B cell (primary cell): ENCODE data around the gene CDC73. TPM values are rescaled to one million over a fixed set of nuclear protein-coding genes. Genes with fewer than 3 reads are reported as not detected.

Experiments
- ATAC-seq: fragments of 200-7000 bp; cut with Tn5 transposase; one replicate; pipeline ENCODE4 v1.10.0; 2021; ENCODE audit warnings: low read depth, mild to moderate bottlenecking, moderate number of reproducible peaks, moderate library complexity
- CTCF ChIA-PET: fragments of 350-600 bp; sonication (Branson Sonifier 250); formaldehyde crosslinking; loops from one replicate; lab custom pipeline; 2021; ENCODE audit warnings: antibody characterized with exemption, inconsistent platforms; lab: Charles Lee
- POLR2A ChIA-PET: fragments of 350-600 bp; sonication (Branson Sonifier 250); formaldehyde crosslinking; loops from one replicate; lab custom pipeline; 2021; ENCODE audit warnings: antibody characterized with exemption; lab: Charles Lee
- DNase-seq: peaks from one replicate; pipeline ENCODE4 v3.0.0; 2013
- H2AFZ ChIP-seq: 2 replicates; pipeline ENCODE4 v1.6.1; 2012; ENCODE audit warnings: mild to moderate bottlenecking, low read depth, low read length; ENCODE audit not compliant: insufficient read depth, poor library complexity, severe bottlenecking
- H3K27ac ChIP-seq, 2 donors: 1 replicate in 1 of 2; 2 replicates in 1 of 2; pipeline ENCODE4 v1.5.1; 2012 to 2013; ENCODE audit warnings: low read length in 2 of 2, mild to moderate bottlenecking in 2 of 2, moderate library complexity in 1 of 2
- H3K27me3 ChIP-seq, 4 experiments: fragments of 200-600 bp in 1 of 4; sonication (generic) in 1 of 4; replicated peaks in 1 of 4; 1 replicate in 2 of 4; 2 replicates in 2 of 4; pipeline versions ENCODE4 v1.6.1 to v1.7.0; 2013 to 2016; ENCODE audit warnings: low read length in 3 of 4, mild to moderate bottlenecking in 2 of 4, mixed read lengths in 1 of 4, moderate library complexity in 1 of 4; ENCODE audit not compliant: insufficient read depth in 4 of 4, control insufficient read depth in 3 of 4; ENCODE audit errors: control extremely low read depth in 1 of 4
- H3K36me3 ChIP-seq, 2 experiments: replicated peaks in 1 of 2; 1 replicate in 1 of 2; 2 replicates in 1 of 2; pipeline versions ENCODE4 v1.6.1 to v1.7.1; 2013; ENCODE audit warnings: low read length in 1 of 2; ENCODE audit not compliant: insufficient read depth in 2 of 2, control insufficient read depth in 1 of 2; ENCODE audit errors: control extremely low read depth in 1 of 2, extremely low read depth in 1 of 2
- H3K4me1 ChIP-seq, 2 donors: fragments of 200-600 bp in 1 of 2; sonication (generic) in 1 of 2; 1 replicate in 1 of 2; 2 replicates in 1 of 2; pipeline versions ENCODE4 v1.5.1 to v1.6.1; 2013 to 2017; ENCODE audit warnings: low read length in 2 of 2; ENCODE audit not compliant: control insufficient read depth in 2 of 2, insufficient read depth in 2 of 2
- H3K4me2 ChIP-seq: replicated peaks from 2 replicates; pipeline ENCODE3; 2012; ENCODE audit warnings: mild to moderate bottlenecking, low read depth, low read length; ENCODE audit not compliant: poor library complexity, severe bottlenecking
- H3K4me3 ChIP-seq, 5 experiments: fragments of 200-600 bp in 1 of 5; sonication (generic) in 1 of 5; 1 replicate in 3 of 5; 2 replicates in 2 of 5; pipeline versions ENCODE4 v1.5.1 to v1.7.0; 2011 to 2016; ENCODE audit warnings: low read length in 4 of 5, mild to moderate bottlenecking in 4 of 5, low read depth in 2 of 5, control low read depth in 1 of 5, moderate library complexity in 1 of 5; ENCODE audit not compliant: insufficient read depth in 1 of 5; ENCODE audit errors: control extremely low read depth in 1 of 5, extremely low read depth in 1 of 5
- H3K79me2 ChIP-seq: fragments of 200-600 bp; sonication (generic); one replicate; pipeline ENCODE4 v1.6.0; 2016; ENCODE audit warnings: low read length; ENCODE audit not compliant: control insufficient read depth, insufficient read depth
- H3K9ac ChIP-seq: fragments of 200-600 bp; sonication (generic); 2 replicates; pipeline ENCODE4 v1.6.1; 2017; ENCODE audit warnings: mild to moderate bottlenecking, low read length, moderate library complexity
- H3K9me3 ChIP-seq, 3 donors: one replicate each; pipeline versions ENCODE4 v1.6.1 to v1.7.1; 2013; ENCODE audit warnings: low read length in 2 of 3; ENCODE audit not compliant: control insufficient read depth in 2 of 3, insufficient read depth in 1 of 3; ENCODE audit errors: control extremely low read depth in 1 of 3
- H4K20me1 ChIP-seq: 2 replicates; pipeline ENCODE4 v1.6.0; 2012; ENCODE audit warnings: mild to moderate bottlenecking, low read length; ENCODE audit not compliant: insufficient read depth, control insufficient read depth, poor library complexity, severe bottlenecking
- H3K27ac Mint-ChIP-seq: one replicate; pipeline ENCODE4 v1.8.0; 2021; ENCODE audit warnings: mixed read lengths
- H3K27me3 Mint-ChIP-seq: one replicate; pipeline ENCODE4 v1.8.0; 2021; ENCODE audit warnings: mixed read lengths
- H3K4me1 Mint-ChIP-seq: one replicate; pipeline ENCODE4 v1.8.0; 2021; ENCODE audit warnings: mixed read lengths
- H3K4me3 Mint-ChIP-seq: one replicate; pipeline ENCODE4 v1.8.0; 2021; ENCODE audit warnings: mixed read lengths
- H3K9me3 Mint-ChIP-seq: one replicate; pipeline ENCODE4 v1.8.0; 2022; ENCODE audit warnings: mixed read lengths; ENCODE audit not compliant: insufficient read depth
- EZH2 ChIP-seq: IDR thresholded peaks from 2 replicates; pipeline ENCODE4 v1.6.1; 2012; ENCODE audit warnings: borderline replicate concordance, low read depth, mild to moderate bottlenecking, moderate library complexity, low read length; ENCODE audit not compliant: insufficient read depth, poor library complexity, severe bottlenecking
- whole genome bisulfite sequencing: methylation state at CpG from one replicate; pipeline ENCODE4 v1.1.5; 2013; ENCODE audit warnings: missing lambda C conversion rate; ENCODE audit not compliant: insufficient coverage; 5-methylcytosine and 5-hydroxymethylcytosine counted together
- intact Hi-C: fragments of 100-400 bp; cut with micrococcal nuclease; formaldehyde crosslinking; loops from one replicate; pipeline ENCODE4 v1.10.0; 2022
- polyA plus RNA-seq: library from polyadenylated mRNA; depleted of rRNA; stranded (reverse); fragments of >200 nt; gene quantifications from 2 replicates; pipeline ENCODE4 v1.2.3, GENCODE V29; 2012
- total RNA-seq, 2 donors: library from RNA; stranded (reverse); fragments of 120-200 nt in 1 of 2; gene quantifications; 1 replicate in 1 of 2; 2 replicates in 1 of 2; pipeline versions ENCODE4 v1.2.3 to v1.2.4, GENCODE V29; 2013 to 2022
- TF ChIP-seq, protein P1 (sequence below): fragments of 200-600 bp; IDR thresholded peaks from one replicate; pipeline ENCODE4 v1.8.0; 2022; ENCODE audit warnings: antibody characterized with exemption, mild to moderate bottlenecking

The CDC73 gene
- total and polyA plus RNA-seq, 2 donors (not counting 1 experiment from before 2014, with no cell fraction given) = 6.1 to 71.7 TPM

DNA sequence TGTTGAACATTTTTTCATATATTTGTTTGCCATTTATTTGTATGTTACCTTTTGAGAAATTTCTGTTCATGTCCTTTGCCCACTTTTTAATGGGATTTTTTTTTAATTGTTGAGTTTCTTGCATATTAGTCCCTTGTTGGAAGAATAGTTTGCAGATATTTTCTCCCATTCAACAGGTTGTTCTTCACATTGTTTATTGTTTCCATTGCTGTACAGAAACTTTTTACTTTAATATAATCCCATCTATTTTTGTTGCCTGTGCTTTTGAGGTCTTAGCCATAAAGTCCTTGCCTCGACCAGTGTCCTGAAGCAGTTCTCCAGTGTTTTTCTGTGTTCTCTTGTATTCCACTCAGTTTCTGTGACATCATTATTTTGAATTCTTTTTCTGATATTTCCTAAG lies 118.8 kb downstream of the CDC73 start:
- POLR2A ChIA-PET = no interaction called here
- intact Hi-C loops = no loop called here
- H3K4me1 Mint-ChIP-seq = peaks cover 15% of the 10 kb centered on the region
- Histone ChIP-seq H3K4me1 (no peaks in the 10 kb centered on the region), H3K36me3 (peaks cover 2 to 23% of the 10 kb centered on the region in 2 experiments), H2AFZ (no peak overlapping the region), H3K4me2 (no peak overlapping the region), H4K20me1 (peaks cover 7% of the 10 kb centered on the region), H3K27ac (no peak overlapping the region), H3K4me3 (no peak overlapping the region), H3K27me3 (no peaks in the 10 kb centered on the region), H3K79me2 (no peaks in the 10 kb centered on the region), H3K9ac (no peak overlapping the region), H3K9me3 (peaks cover 0 to 10% (median 0%) of the 10 kb centered on the region in 3 donors)
- no peak for DNase-seq
- CTCF ChIA-PET = no interaction called here
- H3K9me3 Mint-ChIP-seq = no peaks in the 10 kb centered on the region
- ATAC-seq = no peak
- H3K27ac Mint-ChIP-seq = no peak overlapping the region
- no peaks in the 10 kb centered on the region for H3K27me3 Mint-ChIP-seq
- WGBS = no CpG with 5 or more reads among the region's 1 CpG
- TF ChIP-seq EZH2 = no peak
- TF ChIP-seq, protein P1, sequence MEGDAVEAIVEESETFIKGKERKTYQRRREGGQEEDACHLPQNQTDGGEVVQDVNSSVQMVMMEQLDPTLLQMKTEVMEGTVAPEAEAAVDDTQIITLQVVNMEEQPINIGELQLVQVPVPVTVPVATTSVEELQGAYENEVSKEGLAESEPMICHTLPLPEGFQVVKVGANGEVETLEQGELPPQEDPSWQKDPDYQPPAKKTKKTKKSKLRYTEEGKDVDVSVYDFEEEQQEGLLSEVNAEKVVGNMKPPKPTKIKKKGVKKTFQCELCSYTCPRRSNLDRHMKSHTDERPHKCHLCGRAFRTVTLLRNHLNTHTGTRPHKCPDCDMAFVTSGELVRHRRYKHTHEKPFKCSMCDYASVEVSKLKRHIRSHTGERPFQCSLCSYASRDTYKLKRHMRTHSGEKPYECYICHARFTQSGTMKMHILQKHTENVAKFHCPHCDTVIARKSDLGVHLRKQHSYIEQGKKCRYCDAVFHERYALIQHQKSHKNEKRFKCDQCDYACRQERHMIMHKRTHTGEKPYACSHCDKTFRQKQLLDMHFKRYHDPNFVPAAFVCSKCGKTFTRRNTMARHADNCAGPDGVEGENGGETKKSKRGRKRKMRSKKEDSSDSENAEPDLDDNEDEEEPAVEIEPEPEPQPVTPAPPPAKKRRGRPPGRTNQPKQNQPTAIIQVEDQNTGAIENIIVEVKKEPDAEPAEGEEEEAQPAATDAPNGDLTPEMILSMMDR = no peak
- H3K4me3 Mint-ChIP-seq = no peak overlapping the region

DNA sequence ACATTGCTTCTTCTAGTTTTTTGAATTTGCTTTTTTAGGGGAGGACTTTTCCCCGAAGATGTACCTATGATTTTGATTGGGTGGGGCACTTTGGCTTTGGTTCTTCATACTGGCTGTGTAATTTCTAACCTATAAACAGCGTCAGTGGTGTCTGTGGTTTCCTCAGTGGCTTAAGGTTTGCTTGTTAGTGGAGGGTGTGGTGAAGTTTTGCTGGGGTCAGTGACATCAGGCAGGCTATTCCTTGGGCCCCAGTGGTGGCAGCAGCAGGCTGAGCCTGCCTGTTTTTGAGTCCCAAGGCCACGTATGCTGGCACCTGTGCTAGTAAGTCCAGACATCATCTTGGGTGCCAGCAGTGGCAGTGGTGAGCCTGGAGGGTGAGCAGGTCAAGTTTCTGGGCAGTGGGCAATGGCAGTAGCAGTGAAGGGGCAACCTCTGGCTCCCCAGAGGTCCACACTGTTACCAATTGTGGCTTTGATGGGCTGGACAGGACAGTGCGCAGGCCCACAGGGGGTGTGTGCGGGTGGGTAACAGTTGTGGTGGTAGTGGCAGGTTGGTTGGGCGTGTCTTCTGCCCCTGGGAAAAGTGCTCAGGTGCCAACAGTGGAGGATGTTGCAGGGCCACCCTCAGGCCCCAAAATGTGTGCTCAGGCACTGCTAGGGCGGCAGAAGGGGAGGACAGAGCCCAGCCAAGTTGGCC lies 119.4 kb downstream of the CDC73 start:
- Histone ChIP-seq H3K27me3 (no peaks in the 10 kb centered on the region), H3K27ac (no peak overlapping the region), H4K20me1 (peaks cover 7% of the 10 kb centered on the region), H3K9me3 (peaks cover 0 to 10% (median 0%) of the 10 kb centered on the region in 3 donors), H3K9ac (no peak overlapping the region), H3K79me2 (no peaks in the 10 kb centered on the region), H2AFZ (no peak overlapping the region), H3K36me3 (peaks cover 0 to 18% of the 10 kb centered on the region in 2 experiments), H3K4me2 (no peak overlapping the region), H3K4me3 (no peak overlapping the region), H3K4me1 (no peaks in the 10 kb centered on the region)
- ATAC-seq = no peak
- WGBS = 93% methylated on average over 7 of the region's 7 CpGs
- DNase-seq = no peak
- Mint-ChIP-seq H3K4me1 (peaks cover 15% of the 10 kb centered on the region), H3K9me3 (no peaks in the 10 kb centered on the region), H3K4me3 (no peak overlapping the region), H3K27ac (no peak overlapping the region), H3K27me3 (no peaks in the 10 kb centered on the region)
- POLR2A ChIA-PET = no interaction called here
- CTCF ChIA-PET = no interaction called here
- intact Hi-C loops = no loop called here
- TF ChIP-seq, protein P1 = no peak
- TF ChIP-seq EZH2 = no peak
